Trophoblast cell (in vitro differentiated cells and primary cell): ENCODE data around the gene HNRNPA0.

Source experiments
- DNase-seq, 2 donors: peaks; one replicate each; pipeline ENCODE4 v3.0.0-alpha.2; 2016
- H2AFZ ChIP-seq: 2 replicates; pipeline ENCODE4 v1.6.1; 2013; ENCODE audit warnings: low read length, moderate library complexity, mild to moderate bottlenecking; ENCODE audit not compliant: insufficient read depth, poor library complexity
- H2AK5ac ChIP-seq: 2 replicates; pipeline ENCODE4 v1.6.1; 2013; ENCODE audit warnings: mild to moderate bottlenecking, low read length
- H2BK120ac ChIP-seq: 2 replicates; pipeline ENCODE4 v1.6.1; 2013; ENCODE audit warnings: low read length, mild to moderate bottlenecking, moderate library complexity; ENCODE audit not compliant: insufficient read depth, poor library complexity
- H2BK12ac ChIP-seq: 2 replicates; pipeline ENCODE4 v1.6.1; 2013; ENCODE audit warnings: mild to moderate bottlenecking, low read length, moderate library complexity
- H2BK5ac ChIP-seq: 2 replicates; pipeline ENCODE4 v1.6.1; 2013; ENCODE audit warnings: low read length, low read depth, moderate library complexity, mild to moderate bottlenecking; ENCODE audit not compliant: poor library complexity
- H3K14ac ChIP-seq: 2 replicates; pipeline ENCODE4 v1.6.1; 2013; ENCODE audit warnings: mild to moderate bottlenecking, low read length
- H3K18ac ChIP-seq: 2 replicates; pipeline ENCODE4 v1.6.1; 2013; ENCODE audit warnings: mild to moderate bottlenecking, low read length
- H3K23ac ChIP-seq: 2 replicates; pipeline ENCODE4 v1.6.1; 2013; ENCODE audit warnings: low read length
- H3K27ac ChIP-seq: 2 replicates; pipeline ENCODE4 v1.5.1; 2013; ENCODE audit warnings: low read depth, mild to moderate bottlenecking, inconsistent platforms, low read length, moderate library complexity
- H3K27me3 ChIP-seq: 2 replicates; pipeline ENCODE4 v1.6.1; 2013; ENCODE audit warnings: inconsistent platforms, mild to moderate bottlenecking, low read length, moderate library complexity; ENCODE audit not compliant: insufficient read depth
- H3K36me3 ChIP-seq, 2 experiments: 1 replicate in 1 of 2; 2 replicates in 1 of 2; pipeline ENCODE4 v1.6.1; 2013; ENCODE audit warnings: low read length in 2 of 2, mild to moderate bottlenecking in 2 of 2, moderate library complexity in 1 of 2; ENCODE audit not compliant: insufficient read depth in 2 of 2, control insufficient read depth in 1 of 2
- H3K4ac ChIP-seq: 2 replicates; pipeline ENCODE4 v1.6.1; 2013; ENCODE audit warnings: low read depth, mild to moderate bottlenecking, low read length, moderate library complexity
- H3K4me1 ChIP-seq, 2 experiments: 1 replicate in 1 of 2; 2 replicates in 1 of 2; pipeline ENCODE4 v1.6.1; 2013; ENCODE audit warnings: low read length in 2 of 2, mild to moderate bottlenecking in 2 of 2, moderate library complexity in 1 of 2; ENCODE audit not compliant: insufficient read depth in 2 of 2, control insufficient read depth in 1 of 2
- H3K4me2 ChIP-seq: 2 replicates; pipeline ENCODE4 v1.6.1; 2013; ENCODE audit warnings: inconsistent platforms, mild to moderate bottlenecking, low read length, moderate library complexity
- H3K4me3 ChIP-seq: 2 replicates; pipeline ENCODE4 v1.5.1; 2013; ENCODE audit warnings: mild to moderate bottlenecking, low read depth, low read length, inconsistent platforms
- H3K79me1 ChIP-seq: one replicate; pipeline ENCODE4 v1.6.1; 2013; ENCODE audit warnings: low read length
- H3K79me2 ChIP-seq: 2 replicates; pipeline ENCODE4 v1.6.1; 2013; ENCODE audit warnings: low read length, mild to moderate bottlenecking; ENCODE audit not compliant: control insufficient read depth, insufficient read depth, poor library complexity
- H3K9ac ChIP-seq: 2 replicates; pipeline ENCODE4 v1.6.1; 2013; ENCODE audit warnings: mild to moderate bottlenecking, low read length
- H3K9me3 ChIP-seq: 2 replicates; pipeline ENCODE4 v1.6.1; 2013; ENCODE audit warnings: low read depth, mild to moderate bottlenecking, control low read depth, inconsistent platforms, low read length; ENCODE audit not compliant: insufficient read depth
- H4K12ac ChIP-seq: 2 replicates; pipeline ENCODE4 v1.6.1; 2013; ENCODE audit warnings: low read depth, mild to moderate bottlenecking, low read length, moderate library complexity
- H4K8ac ChIP-seq: 2 replicates; pipeline ENCODE4 v1.6.1; 2013; ENCODE audit warnings: low read depth, mild to moderate bottlenecking, low read length, moderate library complexity
- H4K91ac ChIP-seq: one replicate; pipeline ENCODE4 v1.6.1; 2013; ENCODE audit warnings: low read depth, mild to moderate bottlenecking, low read length, moderate library complexity
- WGBS: extraction: QIAGEN DNeasy Blood & Tissue Kit; methylation state at CpG from one replicate; pipeline ENCODE4 v1.1.7; 2013; ENCODE audit warnings: missing lambda C conversion rate; ENCODE audit not compliant: insufficient read length, insufficient coverage; ENCODE audit errors: extremely low coverage; 5-methylcytosine and 5-hydroxymethylcytosine counted together

The HNRNPA0 gene

GRCh38 chr5:137794863-137795262 is 40.7 kb upstream of the HNRNPA0 start:
- no CpG with 5 or more reads among the region's 5 CpGs for WGBS
- no peak overlapping the region for H3K4ac ChIP-seq

GRCh38 chr5:137792303-137792702 is 38.1 kb upstream of the HNRNPA0 start:
- Histone ChIP-seq H3K27ac (no peak overlapping the region), H3K9ac (no peak overlapping the region), H3K23ac (no peak overlapping the region), H3K4me1 (no peaks in the 10 kb centered on the region), H3K4ac (no peak overlapping the region), H3K27me3 (no peaks in the 10 kb centered on the region), H3K14ac (no peak overlapping the region), H3K18ac (no peak overlapping the region), H3K36me3 (no peaks in the 10 kb centered on the region), H3K4me2 (no peak overlapping the region), H2BK12ac (no peak overlapping the region), H3K79me1 (no peaks in the 10 kb centered on the region), H2AFZ (no peak overlapping the region), H2BK5ac (no peak overlapping the region), H2AK5ac (no peak overlapping the region), H4K91ac (no peak overlapping the region), H2BK120ac (no peak overlapping the region), H4K8ac (no peak overlapping the region), H3K4me3 (no peak overlapping the region), H3K9me3 (no peaks in the 10 kb centered on the region), H4K12ac (no peak overlapping the region), H3K79me2 (no peaks in the 10 kb centered on the region)
- DNase-seq: no peak
- no CpG with 5 or more reads among the region's 1 CpG for WGBS

More at GRCh38 chr5:137794863-137795262, 40.7 kb upstream of the HNRNPA0 start:
- Histone ChIP-seq H4K91ac (no peak overlapping the region), H4K12ac (no peak overlapping the region), H2AK5ac (no peak overlapping the region), H3K4me2 (no peak overlapping the region), H3K79me2 (no peaks in the 10 kb centered on the region), H2BK120ac (no peak overlapping the region), H3K27me3 (no peaks in the 10 kb centered on the region), H2AFZ (no peak overlapping the region), H3K4me3 (no peak overlapping the region), H3K9ac (no peak overlapping the region), H3K14ac (no peak overlapping the region), H3K36me3 (no peaks in the 10 kb centered on the region), H3K18ac (no peak overlapping the region), H3K4me1 (no peaks in the 10 kb centered on the region), H3K9me3 (no peaks in the 10 kb centered on the region), H3K27ac (no peak overlapping the region), H3K23ac (no peak overlapping the region), H2BK12ac (no peak overlapping the region), H3K79me1 (no peaks in the 10 kb centered on the region), H4K8ac (no peak overlapping the region), H2BK5ac (no peak overlapping the region)
- no peak for DNase-seq

GRCh38 chr5:137791799-137792198 is 37.6 kb upstream of the HNRNPA0 start:
- Histone ChIP-seq H4K8ac (no peak overlapping the region), H3K9ac (no peak overlapping the region), H3K79me1 (no peaks in the 10 kb centered on the region), H3K27me3 (no peaks in the 10 kb centered on the region), H3K79me2 (no peaks in the 10 kb centered on the region), H3K9me3 (no peaks in the 10 kb centered on the region), H4K12ac (no peak overlapping the region), H3K14ac (no peak overlapping the region), H2BK12ac (no peak overlapping the region), H2BK5ac (no peak overlapping the region), H2AFZ (no peak overlapping the region), H2BK120ac (no peak overlapping the region), H3K36me3 (no peaks in the 10 kb centered on the region), H4K91ac (no peak overlapping the region), H3K4ac (no peak overlapping the region), H3K18ac (no peak overlapping the region), H3K4me2 (no peak overlapping the region), H3K4me3 (no peak overlapping the region), H3K27ac (no peak overlapping the region), H3K23ac (no peak overlapping the region), H2AK5ac (no peak overlapping the region), H3K4me1 (no peaks in the 10 kb centered on the region)
- no CpG with 5 or more reads among the region's 4 CpGs for WGBS
- DNase-seq: no peak

GRCh38 chr5:137791387-137791786 is 37.2 kb upstream of the HNRNPA0 start:
- no peak overlapping the region for H2AK5ac ChIP-seq
- no peak overlapping the region for H3K4me2 ChIP-seq
- no peaks in the 10 kb centered on the region for H3K79me2 ChIP-seq
- no peak overlapping the region for H3K27ac ChIP-seq
- no peak overlapping the region for H3K4me3 ChIP-seq
- DNase-seq: no peak
- no peak overlapping the region for H4K91ac ChIP-seq
- no peak overlapping the region for H3K9ac ChIP-seq
- no peak overlapping the region for H3K23ac ChIP-seq
- no peak overlapping the region for H2AFZ ChIP-seq
- no peak overlapping the region for H2BK5ac ChIP-seq
- H2BK120ac ChIP-seq: no peak overlapping the region
- no peak overlapping the region for H3K14ac ChIP-seq
- H4K8ac ChIP-seq: no peak overlapping the region
- no peak overlapping the region for H4K12ac ChIP-seq
- H2BK12ac ChIP-seq: no peak overlapping the region
- no CpG with 5 or more reads among the region's 2 CpGs for WGBS
- H3K79me1 ChIP-seq: no peaks in the 10 kb centered on the region
- no peaks in the 10 kb centered on the region for H3K36me3 ChIP-seq
- no peak overlapping the region for H3K18ac ChIP-seq
- no peaks in the 10 kb centered on the region for H3K4me1 ChIP-seq
- H3K4ac ChIP-seq: no peak overlapping the region
- no peaks in the 10 kb centered on the region for H3K27me3 ChIP-seq
- H3K9me3 ChIP-seq: no peaks in the 10 kb centered on the region
